Left ventricle myocardium inferior (tissue), 1 donor: ENCODE results near the gene UBA6. TPM values are rescaled to one million over a fixed set of nuclear protein-coding genes. Genes with fewer than 3 reads are reported as not detected.

Experiments
- DNase-seq: peaks from one replicate; pipeline ENCODE4 v3.0.0-alpha.2; 2020
- H3K27ac ChIP-seq: fragments of 200-600 bp; replicated peaks from 2 replicates; pipeline ENCODE4 v1.8.0; 2021
- H3K27me3 ChIP-seq: fragments of 200-600 bp; 2 replicates; pipeline ENCODE4 v1.8.0; 2021; ENCODE audit warnings: low read depth
- H3K36me3 ChIP-seq: fragments of 200-600 bp; 2 replicates; pipeline ENCODE4 v1.8.0; 2021
- H3K4me1 ChIP-seq: fragments of 200-600 bp; 2 replicates; pipeline ENCODE4 v1.8.0; 2021
- H3K4me3 ChIP-seq: fragments of 200-600 bp; 2 replicates; pipeline ENCODE4 v1.8.0; 2021; ENCODE audit warnings: mild to moderate bottlenecking, moderate library complexity
- H3K9me3 ChIP-seq: fragments of 200-600 bp; replicated peaks from 2 replicates; pipeline ENCODE4 v1.8.0; 2021
- intact Hi-C: fragments of 100-400 bp; cut with micrococcal nuclease; formaldehyde crosslinking; loops from one replicate; pipeline ENCODE4 v1.11.0; 2022
- total RNA-seq: library from RNA; stranded (reverse); fragmentation: NEBNext Ultra II Directional; extraction: Animal tissue kit (Norgen Biotek cat#: 25700); gene quantifications from one replicate; pipeline ENCODE4 v1.2.1, GENCODE V29; 2021
- TF ChIP-seq, protein P1 (sequence below): fragments of 200-600 bp; IDR thresholded peaks from 2 replicates; pipeline ENCODE4 v1.8.0; 2021; ENCODE audit warnings: antibody characterized with exemption, mild to moderate bottlenecking, borderline replicate concordance
- donor health status: DM: no; HTN: yes; CAD: no; lungs with severe emphysema.

Gene UBA6
- total RNA-seq, 1 donor from 2014 or later = 18.2 TPM

DNA sequence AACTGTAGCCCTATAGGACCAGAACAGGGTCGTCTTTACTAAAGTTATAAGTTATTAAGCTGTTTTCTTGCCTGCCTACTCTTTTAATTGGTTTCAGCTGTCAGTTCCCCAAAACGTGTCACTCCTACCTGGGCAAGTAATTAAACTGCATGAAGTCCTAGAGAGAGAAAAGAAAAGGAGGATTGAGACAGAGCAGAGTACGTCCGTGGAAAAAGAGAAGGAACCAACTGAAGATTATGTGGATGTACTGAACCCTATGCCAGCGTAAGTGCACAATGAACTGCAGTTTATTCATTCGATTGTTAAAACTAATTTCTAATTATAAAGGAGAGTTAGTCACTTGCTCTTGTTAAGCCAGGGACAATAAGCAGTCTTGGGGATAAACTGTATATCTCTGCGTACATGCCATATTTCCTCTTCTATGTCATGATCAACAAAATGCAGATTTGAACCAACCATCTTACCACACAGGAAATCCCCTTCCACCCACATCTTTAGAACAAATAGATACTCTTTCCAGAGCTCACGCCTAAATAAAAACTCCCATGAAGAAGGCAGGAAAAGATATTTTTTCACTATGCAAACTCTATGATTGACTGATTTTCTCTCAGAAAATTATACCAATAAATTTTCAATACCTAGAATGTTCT is 119.6 kb downstream of the UBA6 start:
- Histone ChIP-seq H3K36me3 (no peaks in the 10 kb centered on the region), H3K27me3 (no peaks in the 10 kb centered on the region), H3K4me3 (no peak overlapping the region), H3K4me1 (no peaks in the 10 kb centered on the region), H3K27ac (no peak overlapping the region), H3K9me3 (no peaks in the 10 kb centered on the region)
- intact Hi-C loops = no loop called here
- TF ChIP-seq, protein P1, sequence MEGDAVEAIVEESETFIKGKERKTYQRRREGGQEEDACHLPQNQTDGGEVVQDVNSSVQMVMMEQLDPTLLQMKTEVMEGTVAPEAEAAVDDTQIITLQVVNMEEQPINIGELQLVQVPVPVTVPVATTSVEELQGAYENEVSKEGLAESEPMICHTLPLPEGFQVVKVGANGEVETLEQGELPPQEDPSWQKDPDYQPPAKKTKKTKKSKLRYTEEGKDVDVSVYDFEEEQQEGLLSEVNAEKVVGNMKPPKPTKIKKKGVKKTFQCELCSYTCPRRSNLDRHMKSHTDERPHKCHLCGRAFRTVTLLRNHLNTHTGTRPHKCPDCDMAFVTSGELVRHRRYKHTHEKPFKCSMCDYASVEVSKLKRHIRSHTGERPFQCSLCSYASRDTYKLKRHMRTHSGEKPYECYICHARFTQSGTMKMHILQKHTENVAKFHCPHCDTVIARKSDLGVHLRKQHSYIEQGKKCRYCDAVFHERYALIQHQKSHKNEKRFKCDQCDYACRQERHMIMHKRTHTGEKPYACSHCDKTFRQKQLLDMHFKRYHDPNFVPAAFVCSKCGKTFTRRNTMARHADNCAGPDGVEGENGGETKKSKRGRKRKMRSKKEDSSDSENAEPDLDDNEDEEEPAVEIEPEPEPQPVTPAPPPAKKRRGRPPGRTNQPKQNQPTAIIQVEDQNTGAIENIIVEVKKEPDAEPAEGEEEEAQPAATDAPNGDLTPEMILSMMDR = no peak
- no peak for DNase-seq

DNA sequence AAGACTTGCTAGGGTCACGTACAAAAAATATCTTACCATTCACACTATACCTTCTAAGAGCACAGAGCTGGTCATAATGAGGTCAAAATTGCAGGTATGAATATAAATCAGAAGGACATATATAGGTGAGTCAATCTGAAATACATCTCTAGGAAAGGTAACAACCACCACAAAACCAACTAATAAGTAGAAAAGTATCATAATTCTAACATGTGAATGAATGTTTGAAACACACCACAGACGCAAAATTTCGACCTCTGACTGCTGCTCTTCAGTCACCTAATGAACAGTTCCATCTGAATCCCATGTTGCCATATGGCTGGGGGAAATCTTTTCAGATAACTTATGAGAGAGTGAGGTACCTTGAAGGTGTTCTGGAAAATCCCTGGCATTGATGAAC is 120.4 kb downstream of the UBA6 start:
- no peak overlapping the region for H3K4me3 ChIP-seq
- no peaks in the 10 kb centered on the region for H3K27me3 ChIP-seq
- H3K4me1 ChIP-seq = no peaks in the 10 kb centered on the region
- no peaks in the 10 kb centered on the region for H3K9me3 ChIP-seq
- no peak for DNase-seq
- TF ChIP-seq, protein P1 = no peak
- no peaks in the 10 kb centered on the region for H3K36me3 ChIP-seq
- H3K27ac ChIP-seq = no peak overlapping the region
- intact Hi-C loops = no loop called here

DNA sequence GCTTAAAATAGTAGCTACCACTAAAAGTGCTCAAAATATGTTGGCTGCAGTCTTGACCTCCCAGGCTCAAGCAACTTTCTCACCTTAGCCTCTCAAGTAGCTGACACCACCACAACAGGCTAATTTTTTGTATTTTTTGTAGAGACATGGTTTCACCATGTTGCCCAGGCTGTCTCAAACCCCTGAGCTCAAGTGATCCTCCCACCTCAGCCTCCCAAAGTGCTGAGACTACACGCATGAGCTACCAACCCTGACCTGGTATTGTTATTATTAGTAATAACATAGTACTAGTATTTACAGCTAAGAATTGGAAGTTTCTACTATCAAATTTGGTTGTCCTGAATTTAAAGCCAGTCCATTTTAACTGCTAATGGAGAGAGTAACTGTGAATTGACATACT is 124.4 kb downstream of the UBA6 start:
- no peaks in the 10 kb centered on the region for H3K9me3 ChIP-seq
- H3K27me3 ChIP-seq = no peaks in the 10 kb centered on the region
- H3K27ac ChIP-seq = no peak overlapping the region
- no peak for DNase-seq
- H3K4me1 ChIP-seq = no peaks in the 10 kb centered on the region
- TF ChIP-seq, protein P1 = no peak
- no peak overlapping the region for H3K4me3 ChIP-seq
- intact Hi-C loops = no loop called here
- no peaks in the 10 kb centered on the region for H3K36me3 ChIP-seq

DNA sequence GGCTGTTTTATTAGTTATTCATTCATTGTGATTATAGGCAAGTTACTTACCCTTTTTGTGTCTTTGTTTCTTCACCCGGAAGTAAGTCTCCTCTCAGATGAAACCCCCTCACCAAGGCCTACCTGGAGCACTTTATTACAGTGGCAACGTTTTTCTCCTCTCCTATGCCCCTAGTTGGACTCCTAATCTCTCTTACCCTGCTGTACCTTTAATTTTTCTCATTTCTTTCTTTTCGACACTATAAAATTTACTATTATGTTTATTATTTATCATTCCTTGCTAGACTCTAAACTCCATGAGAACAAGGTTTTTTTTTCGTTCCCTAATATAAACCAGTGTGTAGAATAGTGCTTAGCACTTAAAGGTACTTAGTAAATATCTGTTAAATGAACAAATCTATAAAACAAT is 124.9 kb downstream of the UBA6 start:
- intact Hi-C loops = no loop called here
- TF ChIP-seq, protein P1 = no peak

DNA sequence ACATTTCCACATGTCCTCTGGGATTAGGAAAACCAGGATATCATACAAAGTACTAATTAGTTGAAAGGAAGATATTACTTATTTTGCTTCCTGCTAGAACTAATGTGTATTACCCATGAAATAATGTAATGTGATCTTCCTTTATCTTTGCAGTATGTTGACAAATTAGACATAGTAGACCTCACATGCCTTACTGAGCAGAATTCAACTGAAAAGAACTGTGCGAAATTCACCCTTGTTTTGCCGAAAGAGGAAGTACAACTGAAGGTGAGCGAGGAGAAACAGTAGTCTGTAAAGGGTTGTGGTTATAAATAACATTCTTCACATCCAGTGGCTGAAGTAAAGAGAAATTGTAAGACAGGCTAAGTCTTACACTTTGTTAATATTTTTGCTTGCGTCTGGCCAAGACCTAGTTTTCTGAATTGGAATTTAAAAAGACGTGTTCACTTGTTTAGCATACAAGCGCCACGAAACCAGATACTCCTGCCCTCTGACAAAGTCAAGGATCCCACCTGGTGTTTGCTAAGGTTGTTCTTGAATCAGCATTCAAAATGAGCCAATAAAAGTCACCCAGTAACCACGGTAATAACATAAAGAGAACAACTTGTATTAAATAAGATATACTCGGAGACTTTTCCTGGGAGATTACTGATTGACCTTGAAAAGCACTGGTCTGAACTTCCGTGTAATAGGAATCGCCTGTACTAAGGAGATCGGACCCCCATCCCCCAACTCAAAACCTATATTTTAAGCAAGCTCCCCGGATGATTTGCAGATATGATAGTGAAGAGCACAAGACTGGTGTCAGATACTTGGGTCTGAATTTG is 125.5 kb downstream of the UBA6 start:
- H3K27me3 ChIP-seq = no peaks in the 10 kb centered on the region
- intact Hi-C loops = no loop called here
- H3K4me1 ChIP-seq = no peaks in the 10 kb centered on the region
- no peak for DNase-seq
- TF ChIP-seq, protein P1 = no peak
- no peaks in the 10 kb centered on the region for H3K9me3 ChIP-seq
- no peaks in the 10 kb centered on the region for H3K36me3 ChIP-seq
- H3K27ac ChIP-seq = no peak overlapping the region
- H3K4me3 ChIP-seq = no peak overlapping the region

More for the DNA sequence above, 124.9 kb downstream of the UBA6 start:
- H3K36me3 ChIP-seq = no peaks in the 10 kb centered on the region
- H3K9me3 ChIP-seq = no peaks in the 10 kb centered on the region
- DNase-seq = no peak
- H3K27ac ChIP-seq = no peak overlapping the region
- no peaks in the 10 kb centered on the region for H3K27me3 ChIP-seq
- no peak overlapping the region for H3K4me3 ChIP-seq
- H3K4me1 ChIP-seq = no peaks in the 10 kb centered on the region
